Activated T-helper 1 cell treated with anti-CD3 and anti-CD28 coated beads, Interleukin-12 subunit alpha, Interleukin-12 subunit beta, Interleukin-2, Interleukin-4 antibody, amounts not matched to agents 30 ng/mL and 10 ng/mL and 1 ng/mL, durations not matched to agents 14 hours and 24 hours and 36 hours (primary cell): ENCODE results near the gene PPFIA1. TPM values are rescaled to one million over a fixed set of nuclear protein-coding genes. Genes with fewer than 3 reads are reported as not detected.

Experiments used
- DNase-seq: peaks from one replicate; pipeline ENCODE4 v3.0.0; 2021; ENCODE audit warnings: low spot score
- H3K27ac Mint-ChIP-seq: one replicate; pipeline ENCODE4 v1.8.0; 2021; ENCODE audit warnings: mild to moderate bottlenecking, mixed read lengths
- H3K27me3 Mint-ChIP-seq: one replicate; pipeline ENCODE4 v1.8.0; 2022; ENCODE audit warnings: mild to moderate bottlenecking, moderate library complexity, mixed read lengths; ENCODE audit not compliant: insufficient read depth
- H3K36me3 Mint-ChIP-seq: one replicate; pipeline ENCODE4 v1.8.0; 2021; ENCODE audit warnings: low read depth, mixed read lengths
- H3K4me1 Mint-ChIP-seq: one replicate; pipeline ENCODE4 v1.8.0; 2021; ENCODE audit warnings: low read depth, mixed read lengths
- H3K4me3 Mint-ChIP-seq: one replicate; pipeline ENCODE4 v1.8.0; 2021; ENCODE audit warnings: mild to moderate bottlenecking, moderate library complexity, mixed read lengths
- H3K9me3 Mint-ChIP-seq: one replicate; pipeline ENCODE4 v1.8.0; 2021; ENCODE audit warnings: mixed read lengths
- intact Hi-C: fragments of 100-400 bp; cut with micrococcal nuclease; formaldehyde crosslinking; loops from one replicate; pipeline ENCODE4 v1.15.1; 2024
- total RNA-seq: library from RNA; stranded (reverse); gene quantifications from 2 replicates; pipeline ENCODE4 v1.2.3, GENCODE V29; 2022

Gene PPFIA1
- total RNA-seq, 1 donor from 2014 or later: 56.8 TPM

DNA sequence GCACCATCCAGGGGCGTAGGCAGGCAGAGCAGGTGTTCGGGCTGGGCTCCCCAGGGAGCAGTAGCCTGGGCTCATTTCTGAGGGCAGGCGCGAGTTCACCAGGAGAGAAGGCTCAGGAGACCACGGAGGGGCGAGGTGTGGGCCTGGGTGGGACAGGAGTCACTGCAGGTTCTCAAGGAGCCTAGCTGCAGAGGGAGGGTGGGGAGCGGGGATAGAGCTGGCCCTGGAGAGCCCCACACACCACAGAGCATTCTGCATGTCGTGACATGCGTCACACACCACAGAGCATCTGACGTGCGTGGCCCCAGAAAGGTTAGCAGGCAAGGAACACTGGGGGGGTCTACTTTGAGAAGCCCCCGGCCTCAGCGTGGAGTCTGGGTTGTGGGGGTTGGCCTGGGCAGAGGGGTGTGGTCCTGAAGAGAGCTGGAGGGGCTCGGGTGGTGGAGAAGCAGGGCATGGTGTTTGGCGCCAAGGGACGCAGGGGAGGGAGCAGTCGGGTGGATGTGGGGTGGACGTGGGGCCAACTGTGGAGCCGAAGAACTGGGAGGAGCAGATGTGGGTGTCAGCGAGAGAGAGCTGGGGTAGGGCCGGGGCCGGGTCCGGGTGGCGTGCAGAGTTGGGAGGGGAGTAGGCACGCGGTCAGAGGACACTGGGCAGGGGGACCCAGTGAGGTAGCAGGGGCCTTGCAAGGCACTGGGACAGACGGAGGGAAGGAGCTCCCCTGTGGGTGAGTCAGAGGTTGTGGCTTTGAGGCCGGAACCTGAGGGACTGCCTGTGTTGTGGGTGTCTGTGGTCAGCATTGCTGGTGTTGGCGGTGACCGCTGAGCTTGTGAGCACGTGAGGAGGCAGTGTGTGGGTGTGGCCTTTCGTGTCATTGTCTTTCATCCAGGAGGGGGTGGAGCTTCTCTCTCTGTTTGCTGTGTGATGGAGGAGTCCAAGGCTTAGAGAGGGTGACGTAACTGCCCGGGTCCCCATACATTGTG, 153.3 kb downstream of the PPFIA1 start:
- intact Hi-C loops: loop anchor here (1.0 kb wide), 1 partner anchor 59 kb away; no protein-coding TSS in a partner anchor
- no peaks in the 10 kb centered on the region for H3K36me3 Mint-ChIP-seq
- H3K27ac Mint-ChIP-seq: peak overlapping the region; percentile 40
- no peak overlapping the region for H3K4me3 Mint-ChIP-seq
- no peaks in the 10 kb centered on the region for H3K27me3 Mint-ChIP-seq
- no peaks in the 10 kb centered on the region for H3K9me3 Mint-ChIP-seq
- no peak for DNase-seq
- peaks cover 4% of the 10 kb centered on the region for H3K4me1 Mint-ChIP-seq

DNA sequence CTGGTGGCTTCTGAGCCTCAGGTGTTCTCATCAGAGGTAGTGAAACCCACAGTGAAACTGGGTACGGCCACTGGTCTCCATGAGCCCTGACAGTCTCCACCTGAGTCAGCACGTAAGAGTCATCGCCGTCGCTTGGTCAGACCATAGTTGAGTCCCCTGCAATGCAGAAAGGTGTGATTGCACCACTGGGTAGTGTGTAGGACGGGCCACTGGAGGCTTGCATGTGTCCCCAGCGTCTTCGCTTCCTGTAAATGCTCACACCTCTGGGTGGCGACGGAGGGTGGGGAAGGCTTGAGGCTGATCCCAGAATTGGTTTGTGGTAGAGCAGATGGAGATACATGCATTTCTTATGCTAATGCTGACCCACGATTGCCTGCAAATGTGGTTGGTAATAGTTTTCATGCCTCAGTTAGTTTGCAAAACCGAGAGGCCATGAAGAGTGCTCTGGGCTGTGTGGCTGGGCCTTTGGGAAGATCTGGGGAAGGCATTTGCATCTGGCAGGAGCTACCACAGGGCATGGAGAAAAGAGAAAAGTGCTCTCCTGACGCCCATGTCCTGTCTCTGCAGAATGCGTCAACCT, 154.4 kb downstream of the PPFIA1 start:
- no peak for DNase-seq
- no peak overlapping the region for H3K4me3 Mint-ChIP-seq
- H3K36me3 Mint-ChIP-seq: no peaks in the 10 kb centered on the region
- H3K27ac Mint-ChIP-seq: no peak overlapping the region
- intact Hi-C loops: loop anchor here (1.0 kb wide), 1 partner anchor 60 kb away; no protein-coding TSS in a partner anchor
- H3K27me3 Mint-ChIP-seq: no peaks in the 10 kb centered on the region
- H3K9me3 Mint-ChIP-seq: no peaks in the 10 kb centered on the region
- H3K4me1 Mint-ChIP-seq: peaks cover 4% of the 10 kb centered on the region

DNA sequence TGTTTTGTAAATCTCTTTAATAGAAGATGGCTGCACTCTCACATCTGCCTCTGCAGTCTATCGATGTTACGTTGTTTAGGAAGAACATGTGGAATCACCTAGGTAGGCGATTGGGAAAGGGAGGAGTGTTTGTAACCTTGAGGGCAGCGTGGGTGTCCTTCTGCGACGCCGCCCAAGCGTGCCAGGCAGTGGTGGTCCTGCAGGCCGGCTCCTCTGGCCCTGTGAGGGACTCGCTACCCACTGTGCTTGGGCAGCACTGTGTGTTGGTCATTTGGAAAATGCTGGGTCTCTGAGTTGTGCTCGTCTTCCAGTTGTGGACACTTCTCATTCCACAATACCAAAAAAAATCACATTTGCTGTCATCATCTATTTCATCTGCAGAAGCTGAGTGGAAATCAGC, 156.9 kb downstream of the PPFIA1 start:
- Mint-ChIP-seq H3K9me3 (no peaks in the 10 kb centered on the region), H3K36me3 (no peaks in the 10 kb centered on the region), H3K27ac (no peak overlapping the region), H3K4me3 (no peak overlapping the region), H3K4me1 (peaks cover 4% of the 10 kb centered on the region), H3K27me3 (no peaks in the 10 kb centered on the region)
- DNase-seq: no peak
- intact Hi-C loops: no loop called here

DNA sequence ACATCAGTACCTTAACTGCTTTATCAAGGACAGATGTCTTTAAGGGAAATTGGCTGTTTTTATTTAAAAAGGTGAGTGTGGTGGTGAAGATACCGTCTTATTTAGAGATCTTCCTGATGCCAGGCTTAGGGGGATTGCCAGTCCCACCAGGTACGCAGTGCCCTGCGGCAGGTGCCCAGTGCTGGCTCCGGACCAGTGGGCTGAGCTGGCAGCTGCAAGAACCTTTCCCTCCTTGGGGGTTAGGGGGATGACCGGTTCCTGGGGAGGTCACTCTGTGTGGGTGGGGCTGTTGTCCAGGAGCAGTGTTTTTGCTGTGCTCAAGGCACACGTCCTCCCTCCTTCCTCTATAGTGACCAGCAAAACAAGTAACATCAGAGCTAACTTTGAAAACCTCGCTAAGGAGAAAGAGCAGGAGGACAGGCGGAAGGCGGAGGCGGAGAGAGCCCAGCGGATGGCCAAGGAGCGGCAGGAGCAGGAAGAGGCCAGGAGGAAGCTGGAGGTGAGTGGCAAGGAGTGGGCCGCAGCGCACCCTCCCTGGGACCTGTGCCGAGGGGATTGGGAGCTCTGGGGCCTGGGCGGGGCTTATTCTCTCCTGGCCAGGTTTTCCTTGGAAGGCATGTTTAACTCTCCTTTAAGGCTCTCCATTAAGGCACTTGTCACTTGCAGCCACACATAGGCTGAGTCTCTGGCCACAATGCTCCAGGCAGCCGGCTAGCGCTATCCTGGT, 158.4 kb downstream of the PPFIA1 start:
- no peak for DNase-seq
- Mint-ChIP-seq H3K27me3 (no peaks in the 10 kb centered on the region), H3K36me3 (no peaks in the 10 kb centered on the region), H3K4me1 (peaks cover 4% of the 10 kb centered on the region), H3K9me3 (no peaks in the 10 kb centered on the region), H3K4me3 (no peak overlapping the region), H3K27ac (no peak overlapping the region)
- intact Hi-C loops: no loop called here

DNA sequence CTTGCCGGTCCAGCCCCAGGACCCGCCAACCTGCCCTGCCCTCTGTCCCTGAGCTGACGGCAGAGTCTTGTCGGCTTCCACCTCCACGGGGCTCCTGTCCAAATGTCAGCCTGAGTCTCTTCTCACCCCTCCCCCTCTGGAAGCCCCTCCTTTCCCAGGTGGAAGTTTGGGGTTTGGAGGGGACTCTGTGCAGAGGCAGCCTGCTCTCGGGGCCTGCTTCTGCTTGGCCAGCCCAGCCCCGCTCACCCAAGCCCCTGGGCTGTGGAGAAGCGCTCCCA, 158.9 kb downstream of the PPFIA1 start:
- Mint-ChIP-seq H3K4me3 (no peak overlapping the region), H3K4me1 (peaks cover 2% of the 10 kb centered on the region), H3K36me3 (no peaks in the 10 kb centered on the region), H3K27me3 (no peaks in the 10 kb centered on the region), H3K27ac (no peak overlapping the region), H3K9me3 (no peaks in the 10 kb centered on the region)
- DNase-seq: no peak
- intact Hi-C loops: no loop called here

DNA sequence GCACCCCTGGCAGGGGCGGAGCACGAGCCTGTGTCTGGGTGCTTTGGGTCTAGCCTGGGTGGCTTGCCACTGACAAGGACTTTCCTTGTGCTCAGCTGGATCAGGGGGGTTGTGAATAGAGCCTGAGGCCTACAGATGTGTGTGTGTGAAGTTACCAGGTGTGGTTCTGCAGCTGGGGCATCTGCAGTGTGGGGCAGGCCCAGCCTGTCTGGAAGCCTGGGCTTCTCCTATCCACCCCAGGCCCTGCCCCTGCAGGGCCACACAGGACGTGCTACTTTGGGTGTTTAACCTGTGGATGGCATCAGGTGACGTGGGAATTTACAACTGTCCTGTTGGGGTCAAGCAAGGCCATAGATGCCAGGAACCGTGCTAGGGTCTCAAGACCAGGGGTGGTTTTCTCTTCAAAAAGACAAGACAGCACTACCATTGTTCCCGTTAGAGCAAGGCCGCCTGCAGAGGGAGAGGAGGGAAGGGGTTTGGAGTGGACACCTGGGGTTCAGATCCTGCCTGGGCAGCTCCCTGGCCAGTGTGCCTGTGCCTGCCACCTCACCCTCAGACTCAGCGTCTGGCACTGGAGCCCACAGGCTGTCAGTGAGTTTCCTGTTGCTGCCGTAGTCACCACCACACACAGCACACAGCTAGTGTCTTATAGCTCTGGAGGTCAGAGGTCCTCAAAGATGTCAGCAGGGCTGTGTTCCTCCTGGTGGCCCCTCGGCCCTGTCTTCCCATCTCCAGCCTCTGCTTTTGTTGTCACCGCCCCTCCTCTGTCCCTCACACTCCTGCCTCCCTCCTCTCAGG, 159.4 kb downstream of the PPFIA1 start:
- Mint-ChIP-seq H3K4me3 (no peak overlapping the region), H3K9me3 (no peaks in the 10 kb centered on the region), H3K4me1 (no peaks in the 10 kb centered on the region), H3K27ac (no peak overlapping the region), H3K27me3 (no peaks in the 10 kb centered on the region), H3K36me3 (no peaks in the 10 kb centered on the region)
- no peak for DNase-seq
- intact Hi-C loops: no loop called here

DNA sequence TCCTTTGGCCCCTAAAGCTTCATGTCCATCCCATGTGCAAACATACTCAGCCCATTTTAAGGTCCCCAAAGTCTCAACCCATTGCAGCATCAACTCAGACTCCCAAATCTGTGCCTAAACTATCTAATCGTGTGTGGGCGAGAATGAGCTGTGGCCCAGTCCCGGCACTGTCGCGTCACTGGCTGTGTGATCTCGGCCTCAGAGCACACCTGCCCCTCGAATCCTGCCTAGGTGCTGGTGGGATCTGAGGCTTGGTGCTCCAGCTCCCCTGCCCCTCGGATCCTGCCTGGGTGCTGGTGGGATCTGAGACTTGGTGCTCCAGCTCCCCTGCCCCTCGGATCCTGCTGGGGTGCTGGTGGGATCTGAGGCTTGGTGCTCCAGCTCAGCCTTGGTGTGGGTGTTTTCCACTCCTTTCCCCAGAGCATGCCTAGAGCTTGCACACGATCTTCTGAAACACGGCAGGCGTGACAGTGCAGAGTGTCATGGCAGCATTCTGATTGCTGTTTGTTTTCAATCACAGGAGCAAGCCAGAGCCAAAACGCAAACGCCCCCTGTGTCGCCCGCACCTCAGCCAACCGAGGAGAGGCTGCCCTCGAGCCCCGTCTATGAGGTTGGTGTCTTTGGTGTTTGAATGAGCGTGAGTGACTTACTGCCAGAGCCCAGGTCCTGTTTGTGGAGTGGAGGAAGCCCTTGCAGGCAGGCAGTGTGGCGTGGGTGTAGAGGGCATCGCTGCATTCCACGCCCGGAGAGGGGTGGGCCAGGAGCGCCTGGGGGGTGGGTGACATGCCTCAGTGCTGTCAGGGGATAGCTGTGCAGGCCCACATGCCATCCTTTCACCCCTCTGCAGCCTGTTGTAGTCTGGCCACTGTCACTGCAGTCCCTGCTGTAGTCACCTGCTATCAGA, 160.4 kb downstream of the PPFIA1 start:
- no peaks in the 10 kb centered on the region for H3K9me3 Mint-ChIP-seq
- H3K4me1 Mint-ChIP-seq: no peaks in the 10 kb centered on the region
- no peaks in the 10 kb centered on the region for H3K27me3 Mint-ChIP-seq
- H3K27ac Mint-ChIP-seq: no peak overlapping the region
- intact Hi-C loops: no loop called here
- no peaks in the 10 kb centered on the region for H3K36me3 Mint-ChIP-seq
- DNase-seq: no peak
- no peak overlapping the region for H3K4me3 Mint-ChIP-seq

DNA sequence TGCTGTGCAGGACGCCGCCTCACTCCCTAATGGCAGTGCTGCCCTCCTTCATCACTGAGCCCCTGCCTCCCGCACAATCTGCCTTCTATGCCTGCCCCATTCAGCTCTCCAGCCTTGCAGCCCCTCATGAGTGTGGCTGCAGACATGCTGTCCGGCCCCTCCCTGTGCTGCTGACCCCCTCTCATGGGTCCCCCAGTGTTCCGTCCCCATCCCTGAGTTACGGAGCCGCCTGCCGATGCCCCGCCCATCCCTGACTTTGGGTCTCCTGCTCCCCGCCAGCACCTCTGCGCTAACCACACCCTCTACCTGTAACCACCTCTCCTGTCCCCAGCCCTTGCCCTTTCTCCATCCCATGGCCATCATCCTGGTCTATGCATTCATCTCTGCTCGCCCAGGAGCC, 161.1 kb downstream of the PPFIA1 start:
- no peaks in the 10 kb centered on the region for H3K4me1 Mint-ChIP-seq
- H3K9me3 Mint-ChIP-seq: no peaks in the 10 kb centered on the region
- DNase-seq: no peak
- no peak overlapping the region for H3K4me3 Mint-ChIP-seq
- intact Hi-C loops: no loop called here
- no peak overlapping the region for H3K27ac Mint-ChIP-seq
- H3K27me3 Mint-ChIP-seq: no peaks in the 10 kb centered on the region
- H3K36me3 Mint-ChIP-seq: no peaks in the 10 kb centered on the region

DNA sequence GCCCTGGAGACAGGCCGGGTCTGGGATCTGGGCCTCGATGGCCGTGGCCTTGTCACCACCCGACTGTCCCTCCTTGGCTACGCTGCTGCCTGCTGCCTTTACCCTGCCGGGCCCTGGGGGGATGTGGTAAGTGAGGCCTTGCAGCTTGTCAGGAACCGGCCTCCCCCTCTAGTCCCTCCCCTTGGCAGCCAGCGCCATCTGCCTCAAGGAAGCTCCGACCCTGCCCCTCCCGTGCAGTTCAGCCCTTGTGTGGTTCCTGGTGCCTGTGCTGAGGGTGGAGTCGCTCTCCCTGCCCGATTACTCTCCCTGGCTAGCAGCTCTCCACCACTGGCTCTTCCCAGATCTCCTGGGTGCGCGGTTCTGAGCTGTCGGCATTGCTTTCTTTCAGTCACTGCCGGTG, 161.6 kb downstream of the PPFIA1 start:
- H3K27ac Mint-ChIP-seq: no peak overlapping the region
- no peaks in the 10 kb centered on the region for H3K9me3 Mint-ChIP-seq
- no peaks in the 10 kb centered on the region for H3K27me3 Mint-ChIP-seq

DNA sequence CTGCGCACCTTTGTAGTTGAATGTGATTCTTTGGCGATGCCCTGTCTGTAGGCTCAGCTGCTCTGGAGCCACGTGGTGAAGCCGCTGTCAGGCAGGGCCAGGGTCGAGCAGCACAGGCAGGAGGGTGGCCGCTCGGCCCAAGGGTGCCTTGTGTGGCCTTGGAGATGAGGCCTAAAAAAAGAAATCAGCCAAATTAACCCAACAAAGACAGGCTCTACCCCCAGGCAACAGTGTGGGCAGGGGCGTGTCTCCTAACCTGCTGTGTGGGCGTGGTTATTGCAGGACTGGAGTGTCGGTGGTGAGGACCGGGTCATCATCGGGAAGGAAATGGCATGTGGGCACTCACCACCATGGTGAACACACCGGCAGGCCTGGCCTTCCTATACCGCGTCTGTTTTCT, 162.1 kb downstream of the PPFIA1 start:
- Mint-ChIP-seq H3K27ac (no peak overlapping the region), H3K9me3 (no peaks in the 10 kb centered on the region), H3K4me3 (no peak overlapping the region), H3K27me3 (no peaks in the 10 kb centered on the region), H3K36me3 (no peaks in the 10 kb centered on the region), H3K4me1 (no peaks in the 10 kb centered on the region)
- intact Hi-C loops: no loop called here
- no peak for DNase-seq

More for the DNA sequence above, 161.6 kb downstream of the PPFIA1 start:
- Mint-ChIP-seq H3K4me1 (no peaks in the 10 kb centered on the region), H3K36me3 (no peaks in the 10 kb centered on the region), H3K4me3 (no peak overlapping the region)
- DNase-seq: no peak
- intact Hi-C loops: no loop called here

DNA sequence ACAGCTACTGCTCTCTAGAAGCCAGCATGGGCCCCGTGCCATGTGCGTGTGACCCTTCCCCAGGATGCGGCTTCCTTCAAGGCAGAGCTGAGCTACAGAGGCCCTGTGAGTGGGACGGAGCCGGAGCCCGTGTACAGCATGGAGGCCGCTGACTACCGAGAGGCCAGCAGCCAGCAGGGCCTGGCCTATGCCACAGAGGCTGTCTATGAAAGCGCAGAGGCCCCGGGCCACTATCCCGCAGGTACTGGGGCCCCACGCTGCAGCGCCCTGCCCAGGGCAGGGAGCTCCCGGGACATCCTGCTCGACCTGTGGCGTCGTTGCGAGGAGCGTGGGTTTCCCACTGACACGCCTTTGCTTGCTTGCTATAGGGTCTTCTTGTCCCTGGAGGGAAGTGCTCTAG, 162.5 kb downstream of the PPFIA1 start:
- no peak for DNase-seq
- Mint-ChIP-seq H3K9me3 (no peaks in the 10 kb centered on the region), H3K27ac (no peak overlapping the region), H3K4me1 (no peaks in the 10 kb centered on the region), H3K27me3 (no peaks in the 10 kb centered on the region), H3K36me3 (no peaks in the 10 kb centered on the region), H3K4me3 (no peak overlapping the region)
- intact Hi-C loops: no loop called here

DNA sequence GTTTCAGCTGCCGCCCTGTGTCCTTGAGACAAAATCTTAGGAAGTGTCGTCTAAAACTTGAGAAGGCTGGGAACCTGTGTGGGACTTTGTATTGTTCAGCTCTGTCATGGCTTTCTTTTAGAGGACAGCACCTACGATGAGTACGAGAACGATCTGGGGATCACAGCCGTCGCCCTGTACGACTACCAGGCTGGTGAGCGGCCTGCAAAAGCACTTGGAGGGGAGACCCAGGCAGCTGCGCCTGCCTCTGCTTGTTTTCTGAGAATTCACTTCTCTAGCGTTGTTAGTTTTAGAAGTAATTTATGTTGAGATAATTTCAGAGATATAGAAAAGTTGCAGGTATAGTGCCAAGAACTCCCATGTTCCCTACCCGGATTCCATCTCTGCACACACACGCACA, 163.0 kb downstream of the PPFIA1 start:
- no peaks in the 10 kb centered on the region for H3K4me1 Mint-ChIP-seq
- no peaks in the 10 kb centered on the region for H3K36me3 Mint-ChIP-seq

More for the DNA sequence above, 163.0 kb downstream of the PPFIA1 start:
- intact Hi-C loops: no loop called here
- H3K4me3 Mint-ChIP-seq: no peak overlapping the region
- no peaks in the 10 kb centered on the region for H3K9me3 Mint-ChIP-seq
- no peak for DNase-seq
- no peak overlapping the region for H3K27ac Mint-ChIP-seq
- no peaks in the 10 kb centered on the region for H3K27me3 Mint-ChIP-seq
